HG02642 (cell line): ENCODE measurements around the gene NEUROG1.
"Not testable (repeated sequence)": the region's sequence is repeated elsewhere in the genome, so short reads cannot be mapped to it uniquely, and the experiment has no call there.

Experiments used
- ATAC-seq: cut with Tn5 transposase; IDR thresholded peaks from one replicate; pipeline ENCODE4 v1.9.1; 2021; ENCODE audit warnings: mild to moderate bottlenecking; ENCODE audit not compliant: unreplicated experiment, poor library complexity

Gene NEUROG1

DNA sequence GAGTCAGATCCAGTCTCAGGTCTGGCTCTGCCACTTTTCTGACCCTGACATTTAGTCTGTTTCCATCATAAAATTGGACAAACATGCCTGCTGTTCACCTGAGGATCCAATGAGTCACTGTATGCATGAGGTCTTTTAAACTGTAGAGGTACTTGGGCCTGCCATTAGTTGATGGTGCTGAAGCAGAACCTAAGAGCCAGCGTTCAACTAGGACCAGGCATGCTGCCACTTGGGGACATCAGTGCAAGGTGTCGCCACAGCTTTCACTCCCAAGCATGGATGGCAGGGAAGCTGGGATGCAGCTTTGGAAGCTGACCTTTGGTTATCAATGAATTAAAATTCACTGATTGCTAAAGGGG is 37.1 kb downstream of the NEUROG1 start:
- ATAC-seq: no peak

GRCh38 chr5:135497971-135498636 is 37.7 kb downstream of the NEUROG1 start:
- ATAC-seq: no peak

GRCh38 chr5:135495531-135495930 is 40.2 kb downstream of the NEUROG1 start:
- not testable (repeated sequence) for ATAC-seq

DNA sequence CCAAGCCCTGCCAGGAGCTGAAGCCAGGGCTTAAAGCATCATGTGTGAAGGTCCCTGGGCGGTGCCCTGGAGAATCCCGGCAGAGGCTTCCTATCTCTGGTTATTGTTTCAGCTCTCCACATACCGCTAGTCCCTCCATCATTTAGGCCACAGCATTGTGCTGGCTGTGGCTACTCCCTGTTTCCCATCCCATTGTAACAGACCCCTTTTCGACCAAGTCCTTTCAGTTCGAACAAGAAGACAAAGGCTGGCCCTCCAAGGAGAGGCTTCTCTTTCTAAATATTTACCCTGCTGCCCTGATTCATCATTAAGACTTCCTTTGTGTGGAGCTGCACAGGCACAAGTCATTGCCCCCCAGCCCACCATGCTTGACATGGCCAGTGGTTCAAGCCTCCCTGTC is 41.6 kb downstream of the NEUROG1 start:
- ATAC-seq: no peak

DNA sequence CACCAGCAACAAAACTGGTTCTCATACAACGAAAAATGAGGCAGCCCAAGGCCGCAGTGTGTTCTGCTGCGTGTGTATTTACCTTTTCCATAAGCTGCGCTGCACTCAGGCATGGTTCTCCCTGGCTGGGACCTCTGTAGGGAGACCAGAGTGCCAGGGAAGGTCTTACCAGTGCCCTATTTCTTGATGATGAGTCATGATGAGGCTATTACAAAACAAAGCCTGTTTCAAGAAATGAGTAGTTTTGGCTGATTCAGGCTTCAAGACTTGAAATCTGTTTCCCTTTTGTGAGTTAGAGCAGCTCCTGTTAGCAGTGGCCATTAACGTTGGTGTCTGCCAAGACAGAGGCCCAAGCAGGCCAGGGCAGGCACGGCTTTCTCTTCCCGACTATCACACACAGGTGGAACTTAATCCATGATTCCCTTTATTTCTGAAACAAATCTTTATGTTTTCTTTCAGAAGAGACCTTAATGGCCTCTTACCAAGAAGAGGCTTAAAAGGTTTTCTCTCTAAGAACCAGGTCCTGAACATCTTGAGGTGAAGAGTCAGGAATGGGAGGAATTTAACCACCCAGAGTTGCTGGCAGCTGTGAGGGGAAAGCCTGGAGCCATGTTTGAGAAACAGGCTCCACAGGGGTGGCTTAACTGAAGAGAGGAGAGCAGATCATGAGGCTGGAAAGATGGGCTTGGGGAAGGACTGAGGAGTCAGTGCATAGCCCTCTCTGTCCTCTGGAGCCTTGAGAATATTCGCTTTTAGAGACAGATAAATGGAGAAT is 42.2 kb downstream of the NEUROG1 start:
- ATAC-seq: no peak

- ATAC-seq: no peak
These were observed 43.5 kb downstream of the NEUROG1 start for GRCh38 chr5:135492319-135492626.

DNA sequence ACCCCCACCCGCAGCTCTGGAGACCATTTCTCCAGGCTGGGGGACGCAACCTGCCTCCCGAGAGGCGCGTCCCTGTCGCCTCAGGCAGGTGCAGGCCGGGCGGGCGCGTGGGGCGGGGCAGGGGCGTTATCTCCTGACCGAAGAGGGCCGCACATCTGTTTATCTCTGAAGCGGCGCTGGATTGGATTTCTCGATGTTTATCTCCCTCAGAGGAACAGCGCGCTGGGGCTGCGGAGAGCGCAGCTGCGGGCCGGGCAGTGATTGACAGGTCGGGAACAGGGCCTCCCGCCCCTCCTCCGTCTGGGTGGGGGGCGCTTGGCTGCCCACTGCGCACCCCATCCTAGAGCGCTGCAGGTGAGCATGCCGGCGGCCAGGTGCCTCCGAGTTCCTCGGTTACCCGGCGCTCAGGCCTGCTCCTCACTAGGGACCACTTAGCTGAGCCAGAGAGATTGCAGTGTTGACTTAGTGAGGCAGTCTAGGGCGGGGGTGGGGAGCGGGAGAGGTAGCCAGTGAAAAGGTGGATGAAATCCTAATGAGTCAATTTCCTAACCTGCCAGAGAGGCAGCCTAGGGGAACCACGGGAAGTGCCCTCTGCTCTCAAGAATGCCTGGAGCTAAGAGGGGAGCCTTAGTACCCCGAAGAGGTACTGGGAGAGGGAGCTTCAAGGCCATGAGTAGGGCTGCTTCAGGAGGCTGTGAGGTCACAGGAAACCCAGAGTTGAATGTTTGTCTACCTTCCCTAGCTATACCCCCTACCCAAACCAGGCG is 44.0 kb downstream of the NEUROG1 start:
- ATAC-seq: no peak

DNA sequence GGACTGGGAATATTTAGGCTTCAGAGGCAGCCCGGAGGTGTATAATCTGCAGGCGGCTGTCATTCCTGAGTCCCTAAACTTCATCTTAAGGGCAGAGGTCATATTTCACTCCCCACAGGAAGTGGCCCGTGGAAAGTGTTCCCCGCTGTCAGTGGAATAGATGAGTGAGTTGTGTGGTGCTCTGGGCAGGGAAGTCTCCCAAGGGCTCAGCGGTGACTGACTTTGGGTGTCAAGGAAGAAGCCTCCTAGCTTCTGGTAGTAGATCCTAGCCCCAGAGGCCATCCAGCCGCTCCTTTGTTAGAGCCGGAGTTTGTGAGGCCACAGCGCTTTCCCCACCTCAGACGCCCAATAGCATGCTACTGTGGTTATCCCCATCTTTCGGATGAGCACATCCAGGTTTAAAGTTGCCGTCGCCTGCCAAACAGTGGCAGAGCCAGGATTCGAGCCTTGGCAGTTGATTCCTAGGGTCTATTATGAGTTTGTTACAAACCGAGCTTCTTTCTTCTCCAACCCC is 44.7 kb downstream of the NEUROG1 start:
- ATAC-seq: no peak

DNA sequence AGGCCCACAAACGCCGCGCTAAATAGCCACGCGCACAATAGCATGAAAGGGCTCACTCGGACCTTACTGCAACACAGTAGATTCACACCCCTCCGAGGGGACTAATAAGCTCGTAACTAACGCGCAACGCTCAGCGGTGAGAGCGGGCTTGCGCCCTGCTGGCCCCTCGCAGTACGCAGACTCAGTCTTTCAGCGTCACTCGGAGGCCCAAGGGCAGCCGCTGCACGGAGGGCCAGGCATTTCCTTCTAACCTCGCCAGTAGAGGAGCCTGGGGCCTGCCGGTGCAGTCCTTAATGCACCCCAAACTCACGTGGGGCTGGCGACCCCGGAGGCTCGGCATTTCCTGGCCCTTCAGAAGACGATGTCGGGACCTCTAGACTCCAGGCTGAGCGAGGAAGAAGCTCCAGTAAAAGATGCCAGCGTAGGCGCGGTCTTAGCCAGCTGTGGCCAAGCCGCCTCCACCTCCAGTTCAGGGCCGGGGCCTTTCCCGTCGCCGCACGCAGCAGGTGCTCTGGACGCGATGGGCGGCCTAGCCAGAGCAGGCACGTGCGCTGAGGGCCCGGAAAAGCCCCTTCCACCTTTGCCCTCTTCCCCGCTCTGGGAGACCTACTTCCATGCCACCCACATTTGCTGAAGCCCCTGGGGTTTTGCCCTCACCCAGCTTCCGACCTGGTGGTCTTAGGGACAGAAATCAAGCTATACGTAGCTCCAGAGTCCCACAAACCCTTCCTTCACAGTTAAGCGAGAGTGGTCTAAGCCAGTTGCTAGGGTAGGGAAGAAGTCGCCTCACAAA is 45.3 kb downstream of the NEUROG1 start:
- ATAC-seq: no peak

DNA sequence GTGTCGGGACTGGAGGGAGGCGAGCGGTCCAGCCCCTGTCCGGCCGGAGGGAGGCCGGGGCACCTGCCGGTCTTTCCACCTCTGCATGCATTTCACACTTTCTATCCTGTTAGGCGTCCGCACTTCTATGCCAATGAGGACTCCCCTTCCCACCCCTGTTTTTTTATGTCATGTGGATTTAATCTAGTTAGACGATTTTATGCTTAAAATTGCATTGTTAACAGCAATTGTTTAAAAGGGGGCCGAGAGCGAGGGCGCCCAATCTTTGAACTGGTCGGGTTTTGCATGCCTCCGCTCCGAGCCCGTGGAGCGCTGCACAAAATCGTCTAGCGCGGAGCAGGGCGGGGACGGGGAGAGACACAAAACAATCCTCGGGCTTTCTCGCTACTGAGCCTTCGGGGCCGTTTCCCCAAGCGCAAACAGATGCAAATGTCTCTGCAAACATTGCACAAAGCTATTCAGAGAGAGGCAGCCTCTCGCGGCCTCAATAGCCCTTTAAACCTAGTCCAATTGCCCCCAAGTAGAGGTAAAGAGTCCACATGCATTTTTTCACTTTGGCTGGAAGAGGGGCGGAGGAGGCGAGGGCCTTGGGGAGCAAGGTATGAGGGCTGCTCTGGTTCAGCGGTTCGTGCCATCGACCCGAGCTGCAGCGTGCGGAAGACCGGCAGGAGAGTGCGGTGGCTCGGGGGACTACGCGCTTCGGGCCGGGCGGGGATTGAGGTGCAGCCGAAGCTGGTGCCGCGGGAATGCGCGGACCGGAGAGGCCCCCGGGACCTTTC is 46.1 kb downstream of the NEUROG1 start:
- ATAC-seq: no peak

- ATAC-seq: no peak
These were observed 46.9 kb downstream of the NEUROG1 start for GRCh38 chr5:135488727-135489465.

GRCh38 chr5:135487839-135488514 is 47.8 kb downstream of the NEUROG1 start:
- no peak for ATAC-seq

GRCh38 chr5:135487037-135487395 is 48.7 kb downstream of the NEUROG1 start:
- ATAC-seq: no peak

DNA sequence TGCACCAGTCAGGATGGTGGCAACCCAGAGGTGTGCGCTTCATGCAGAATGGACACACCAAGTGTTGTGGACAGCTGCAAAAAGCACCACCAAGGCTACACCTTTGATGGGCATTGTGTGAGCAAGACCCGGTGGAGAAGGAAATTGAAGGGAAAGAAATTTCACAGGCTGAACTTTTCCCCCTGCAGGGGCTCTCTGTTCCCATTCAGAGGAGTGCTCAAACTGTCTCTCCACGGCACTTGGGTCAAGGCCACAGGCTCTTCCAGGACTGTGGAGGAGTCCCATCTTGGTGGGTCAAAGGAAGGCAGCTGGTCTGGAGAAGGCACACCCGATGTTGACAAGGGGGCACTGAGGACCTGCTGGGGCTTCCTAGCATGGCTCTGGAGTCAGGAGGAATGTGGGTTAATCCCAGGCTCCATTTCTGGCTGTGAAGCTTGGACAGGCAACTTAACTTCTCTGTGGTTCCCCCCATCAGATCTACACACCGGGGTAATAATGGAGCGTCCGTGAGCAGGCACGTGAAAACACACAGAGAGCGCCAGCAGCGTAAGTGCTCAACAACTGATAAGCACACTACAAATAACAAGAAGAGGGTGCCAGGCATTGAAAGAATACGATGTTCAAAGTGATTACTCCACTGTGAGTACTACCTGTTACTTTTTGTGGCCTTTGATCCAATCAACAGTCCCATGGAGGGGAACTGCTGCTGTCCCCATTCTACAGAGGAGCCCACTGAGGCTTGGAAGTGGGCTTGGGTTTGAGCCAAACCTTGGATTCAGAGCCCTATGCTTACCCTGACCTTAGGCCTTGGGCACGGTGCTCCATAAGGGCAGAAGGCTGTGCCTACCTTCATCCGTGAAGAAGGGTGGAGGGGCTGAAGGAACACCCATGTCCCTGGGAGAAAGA is 49.4 kb downstream of the NEUROG1 start:
- no peak for ATAC-seq

GRCh38 chr5:135484674-135485086 is 51.1 kb downstream of the NEUROG1 start:
- ATAC-seq: no peak
